ENCODE measurements around the gene LRIG3.
"Not testable (repeated sequence)": the region's sequence is repeated elsewhere in the genome, so short reads cannot be mapped to it uniquely, and the experiment has no call there.

Gene LRIG3

DNA sequence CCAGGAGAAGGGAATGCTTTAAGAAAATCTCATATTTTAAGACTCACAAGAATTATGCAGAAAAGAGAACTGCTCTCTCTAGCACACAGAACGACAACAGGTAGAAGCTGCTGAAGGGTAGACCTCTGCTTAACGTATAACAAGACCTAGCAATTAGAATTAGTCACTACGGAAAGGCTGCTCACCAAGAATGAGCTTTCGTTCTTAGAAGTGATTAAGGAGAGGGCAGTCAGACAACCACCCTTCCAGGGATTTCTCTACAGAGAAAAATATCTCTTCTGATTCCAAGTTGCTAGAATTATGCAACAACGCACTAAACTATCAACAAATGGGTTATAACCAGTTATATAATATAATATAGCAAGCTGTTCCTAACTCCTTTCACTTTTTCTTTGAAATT is 18.6 kb downstream of the LRIG3 start:
- DNase-seq, result no peak

DNA sequence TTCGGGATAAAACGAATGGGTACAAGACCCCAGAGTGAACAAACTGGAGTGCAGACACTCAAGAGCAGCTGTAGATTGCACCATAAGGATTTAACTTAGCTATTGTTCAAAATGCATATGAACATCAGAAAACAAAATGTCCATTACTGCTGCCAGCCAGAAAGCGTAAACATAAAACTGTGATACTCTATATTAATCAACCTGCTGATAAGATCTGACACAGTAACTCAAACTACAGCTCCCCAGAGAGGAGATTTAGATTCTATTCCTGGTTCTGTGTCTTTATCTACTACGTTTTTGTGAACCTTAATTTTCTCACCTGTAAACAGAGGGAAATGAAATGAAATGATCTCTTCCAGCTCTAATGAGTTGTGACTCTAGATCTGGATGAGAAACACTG is 22.3 kb downstream of the LRIG3 start:
- no peak for DNase-seq

DNA sequence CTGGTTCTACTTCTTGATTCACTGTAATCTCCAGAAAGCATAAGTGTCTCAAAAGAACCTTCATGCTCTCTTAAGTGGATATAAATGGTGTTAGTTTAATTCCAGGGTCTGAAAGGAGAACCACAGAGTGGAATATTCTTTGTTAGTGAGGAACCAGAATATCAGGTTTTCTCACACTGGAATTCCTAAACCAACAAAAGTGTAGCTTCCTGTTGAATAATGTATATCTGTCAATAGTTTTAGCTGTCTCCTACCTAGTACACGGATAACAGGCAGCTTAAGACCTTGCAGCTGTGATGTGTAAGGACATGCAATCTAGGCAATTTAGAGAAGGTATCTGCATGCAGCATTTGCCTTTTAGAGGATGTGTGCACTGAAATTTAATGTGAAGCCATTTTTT is 24.0 kb downstream of the LRIG3 start:
- no peak for DNase-seq

DNA sequence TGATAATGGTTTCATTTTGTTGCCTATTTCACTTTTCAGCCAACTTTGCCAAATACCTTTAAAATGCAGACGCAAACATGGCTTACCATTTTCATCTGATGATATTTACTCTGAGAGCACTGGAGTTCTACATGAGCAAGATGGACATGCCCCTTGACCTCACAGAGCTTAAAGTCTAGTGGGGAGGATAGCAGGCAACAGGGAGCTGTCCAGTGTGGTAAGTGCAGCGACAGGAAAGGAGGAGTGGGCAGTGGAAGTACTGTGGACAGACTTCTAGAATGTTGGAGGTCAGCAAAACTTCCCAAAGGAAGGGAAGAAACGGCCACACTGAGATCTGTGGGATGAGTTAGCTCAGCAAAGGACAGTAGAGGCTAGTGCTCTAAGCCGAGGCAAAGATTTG is 25.3 kb downstream of the LRIG3 start:
- no peak for DNase-seq

DNA sequence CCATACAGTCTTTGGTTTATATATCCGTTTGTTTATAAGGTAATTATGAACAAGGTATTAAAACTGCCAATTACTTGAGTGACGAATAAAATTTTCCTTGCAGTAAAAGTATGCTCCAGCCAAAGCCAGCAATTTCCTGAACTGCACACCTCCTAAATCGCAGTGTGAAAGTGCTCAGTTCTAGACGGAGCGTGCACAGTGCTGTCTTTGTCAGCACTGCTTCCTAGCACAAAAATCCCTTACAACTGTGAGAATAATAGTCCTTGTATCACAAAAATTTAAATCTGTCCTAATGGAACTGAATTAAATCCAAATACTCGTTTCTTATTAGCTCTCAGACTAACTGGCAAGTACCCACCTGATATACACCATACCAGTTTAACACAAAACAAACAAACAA is 26.3 kb downstream of the LRIG3 start:
- no peak for DNase-seq

DNA sequence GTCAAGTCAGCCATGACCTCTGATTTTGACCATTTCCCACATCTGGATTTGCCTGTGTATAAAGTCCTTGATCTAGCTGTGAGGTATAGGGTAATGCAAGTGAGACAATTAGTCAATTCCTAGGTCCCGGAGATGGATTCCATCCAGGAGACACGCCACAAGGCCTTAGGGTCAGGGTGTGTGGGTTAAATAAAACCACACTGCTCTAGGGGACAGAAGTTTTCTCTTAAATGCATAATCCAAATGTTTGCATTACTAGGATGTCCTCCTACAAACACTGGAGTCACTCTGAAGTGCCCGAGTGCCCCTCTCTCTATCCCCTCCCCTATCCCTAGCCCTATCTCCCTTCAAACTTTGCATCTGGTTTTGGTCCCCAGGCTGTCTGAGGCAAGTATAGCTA is 26.8 kb downstream of the LRIG3 start:
- DNase-seq, result no peak

DNA sequence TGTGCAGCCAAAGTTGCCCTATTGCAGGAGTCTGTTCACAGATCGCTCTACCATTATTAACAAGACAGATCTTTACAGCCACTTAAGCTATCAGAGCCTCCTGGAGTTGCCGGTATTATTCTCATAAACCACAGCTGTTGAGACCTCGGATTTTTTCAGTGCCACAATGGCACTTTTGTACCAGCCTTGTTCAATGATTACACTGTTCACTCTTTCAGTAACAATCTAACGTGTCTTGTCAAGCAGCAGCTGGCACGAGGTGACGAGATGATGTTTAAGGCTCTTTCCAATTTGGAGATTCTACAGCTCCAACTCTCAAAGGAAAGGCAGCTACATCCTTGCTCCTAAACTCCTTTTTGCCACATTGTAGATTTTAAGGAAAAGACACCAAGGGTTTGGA is 30.7 kb downstream of the LRIG3 start:
- DNase-seq, result no peak

DNA sequence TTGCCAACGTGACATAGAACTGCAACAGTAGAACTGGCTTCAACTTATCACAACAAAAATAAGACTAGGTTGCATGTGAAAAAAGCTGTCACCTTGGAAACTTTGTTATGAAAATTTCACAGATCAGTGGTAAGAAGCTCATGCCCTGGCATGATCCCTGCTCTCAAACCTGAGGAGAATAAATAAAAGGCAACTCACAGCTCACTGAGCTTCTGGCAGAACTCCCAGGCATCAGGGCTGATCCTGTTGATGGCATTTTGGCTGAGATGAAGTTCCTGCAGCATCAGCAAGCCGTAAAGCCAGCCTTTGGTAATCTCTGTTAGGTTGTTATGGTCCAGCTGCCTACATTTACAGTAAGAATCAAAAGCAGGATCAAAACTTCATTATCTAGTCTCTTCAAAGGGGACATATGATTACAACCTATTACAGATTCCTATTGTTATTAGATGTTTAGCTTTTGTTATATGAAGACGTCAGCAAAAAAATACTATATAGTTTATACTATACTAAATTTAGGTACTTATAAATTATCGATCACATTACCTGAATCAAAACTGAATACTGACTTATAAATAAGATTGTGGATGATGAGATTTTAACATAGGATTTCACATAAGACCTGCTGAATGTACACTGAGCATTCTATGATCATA is 32.0 kb downstream of the LRIG3 start:
- no peak for DNase-seq

DNA sequence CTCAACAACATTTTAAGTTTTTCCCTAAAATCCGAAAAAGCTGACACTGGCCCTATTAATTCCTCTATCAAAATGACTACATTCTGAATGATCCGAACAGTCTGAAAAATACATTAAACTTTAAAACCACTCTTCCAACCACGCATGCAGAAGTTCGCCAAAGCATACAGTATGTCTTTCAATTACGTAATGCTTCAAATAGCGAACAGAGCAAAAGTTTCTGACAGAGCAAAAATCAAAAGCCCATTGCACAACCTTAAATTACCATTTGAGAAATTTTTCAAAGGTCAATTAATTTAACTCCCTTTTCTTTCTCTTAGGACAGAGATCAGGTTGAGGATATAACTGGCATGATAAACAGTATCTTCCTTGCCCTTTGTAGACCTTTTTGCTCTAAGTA is 33.2 kb downstream of the LRIG3 start:
- no peak for DNase-seq

DNA sequence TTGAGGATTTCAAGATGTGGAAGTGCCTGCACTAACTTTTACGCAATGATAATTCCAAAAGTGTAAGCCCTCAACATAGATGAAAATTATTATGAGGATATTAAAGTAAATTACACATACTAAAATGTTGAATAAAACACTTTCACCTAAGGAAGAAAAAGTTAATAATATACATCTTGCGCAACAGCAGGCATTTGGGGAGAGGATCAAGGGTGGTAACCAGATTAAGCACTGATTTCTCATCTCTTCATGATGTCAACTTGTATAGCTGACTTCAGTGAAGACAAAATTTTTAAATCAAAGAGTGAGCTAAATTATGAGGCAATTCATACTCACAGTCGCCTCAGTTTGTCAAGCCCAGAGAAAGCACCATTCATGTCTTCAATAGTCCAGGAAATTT is 33.8 kb downstream of the LRIG3 start:
- no peak for DNase-seq

DNA sequence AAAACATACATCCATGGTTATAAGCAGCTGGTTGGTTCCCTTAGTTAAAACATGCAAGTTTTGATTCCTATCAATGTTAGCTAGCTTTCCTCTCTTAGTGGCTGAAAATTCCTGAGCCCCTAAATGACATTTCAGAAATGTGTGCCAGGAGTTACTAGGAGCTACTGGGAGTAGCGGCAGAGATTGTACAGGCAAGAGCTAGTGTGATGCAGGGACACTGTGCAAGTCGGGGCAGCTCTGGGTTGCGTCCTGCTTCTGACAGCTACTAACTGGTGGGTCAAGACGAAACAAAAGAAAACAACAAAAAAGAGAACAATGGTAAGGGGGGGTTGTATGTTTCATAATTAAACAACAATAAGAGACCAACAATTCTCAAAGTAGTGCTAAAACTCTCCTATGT is 35.4 kb downstream of the LRIG3 start:
- DNase-seq, result no peak

DNA sequence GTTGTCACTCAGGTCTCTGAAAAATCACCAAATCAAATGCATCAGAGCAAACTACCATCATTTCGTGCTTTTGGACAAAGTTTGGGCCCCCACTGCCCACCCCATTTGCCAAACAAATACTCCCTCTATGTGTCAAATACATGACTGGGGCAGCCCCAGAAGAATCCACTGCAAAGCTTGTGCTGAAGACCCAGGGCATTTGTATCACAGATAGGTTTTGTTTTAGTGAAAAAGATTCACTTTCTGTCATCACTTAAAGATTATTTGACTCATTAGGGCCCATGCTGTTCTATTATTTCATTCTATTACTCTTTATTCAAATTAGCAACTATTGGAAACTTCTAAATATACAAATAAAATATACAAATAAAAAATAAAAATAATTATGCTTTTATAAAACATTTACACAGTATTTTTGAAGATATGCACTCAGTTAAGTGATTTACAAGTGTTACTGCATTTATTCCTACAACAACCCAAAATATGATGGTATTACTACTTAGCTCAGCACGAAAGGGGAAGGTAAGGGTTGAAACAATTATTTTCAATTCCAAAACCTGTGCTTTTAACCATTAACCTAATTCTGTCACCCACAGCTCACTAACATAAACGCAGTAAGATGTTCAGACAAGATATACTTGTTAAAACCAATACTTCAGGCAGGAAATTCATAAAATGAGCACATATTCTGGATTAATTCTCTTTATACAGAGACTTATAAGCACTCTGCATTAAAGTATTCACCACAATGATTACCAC is 36.5 kb downstream of the LRIG3 start:
- DNase-seq, result no peak

DNA sequence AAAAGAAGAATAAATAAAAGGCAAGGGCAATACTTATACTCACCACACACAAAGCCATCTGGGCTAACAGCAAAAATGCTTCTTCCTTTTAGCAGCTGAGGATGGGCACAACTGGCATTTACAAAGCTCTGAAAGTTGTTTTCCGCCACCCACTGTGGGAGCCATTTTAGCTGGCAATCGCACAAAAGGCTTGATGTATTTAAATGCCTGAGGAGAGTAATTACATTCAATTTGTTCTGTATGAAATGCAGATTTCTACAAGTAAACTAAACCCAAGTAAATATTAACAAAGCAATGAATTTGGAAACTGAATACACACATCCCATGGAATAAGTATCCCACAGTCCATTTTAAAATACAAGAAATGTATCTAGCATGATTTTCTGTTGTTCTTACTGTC is 37.5 kb downstream of the LRIG3 start:
- DNase-seq, result no peak

DNA sequence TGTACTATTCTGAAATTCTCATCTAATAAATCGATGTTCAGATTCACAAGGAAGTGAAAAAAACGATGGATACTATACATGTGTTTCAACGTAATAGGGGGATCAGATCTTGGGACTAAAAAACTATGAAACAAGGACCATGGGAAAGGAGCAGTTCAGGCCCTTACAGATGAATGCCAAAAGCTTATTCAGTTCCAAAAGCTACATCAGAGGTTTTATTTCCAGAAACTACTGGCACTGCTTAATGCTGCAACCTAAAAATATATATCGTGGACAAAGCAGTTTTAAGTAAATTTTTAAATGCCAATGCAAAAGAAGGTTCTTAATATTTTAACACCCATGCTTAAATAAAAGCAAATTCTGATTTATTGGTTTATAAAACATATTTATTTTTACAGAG is 38.5 kb downstream of the LRIG3 start:
- DNase-seq, result no peak

DNA sequence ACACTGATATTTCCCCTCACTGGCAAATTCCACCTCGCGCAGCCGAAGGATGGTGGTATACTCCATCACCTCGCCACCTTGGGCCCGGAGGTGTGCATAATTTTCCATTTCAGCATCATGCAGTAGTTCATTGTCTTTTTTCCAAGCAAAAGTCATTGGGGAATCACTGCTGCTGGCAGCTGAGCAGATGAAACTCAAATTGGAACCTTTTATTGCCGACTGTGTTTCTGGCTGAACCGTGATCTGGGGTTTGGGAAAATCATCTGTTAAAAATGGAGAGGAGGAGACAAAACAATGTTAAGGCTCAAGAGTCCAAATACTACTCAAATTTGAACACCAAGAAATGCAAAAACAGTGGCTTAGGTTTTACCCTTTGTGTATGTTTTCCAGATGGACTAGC is 39.7 kb downstream of the LRIG3 start:
- no peak for DNase-seq

DNA sequence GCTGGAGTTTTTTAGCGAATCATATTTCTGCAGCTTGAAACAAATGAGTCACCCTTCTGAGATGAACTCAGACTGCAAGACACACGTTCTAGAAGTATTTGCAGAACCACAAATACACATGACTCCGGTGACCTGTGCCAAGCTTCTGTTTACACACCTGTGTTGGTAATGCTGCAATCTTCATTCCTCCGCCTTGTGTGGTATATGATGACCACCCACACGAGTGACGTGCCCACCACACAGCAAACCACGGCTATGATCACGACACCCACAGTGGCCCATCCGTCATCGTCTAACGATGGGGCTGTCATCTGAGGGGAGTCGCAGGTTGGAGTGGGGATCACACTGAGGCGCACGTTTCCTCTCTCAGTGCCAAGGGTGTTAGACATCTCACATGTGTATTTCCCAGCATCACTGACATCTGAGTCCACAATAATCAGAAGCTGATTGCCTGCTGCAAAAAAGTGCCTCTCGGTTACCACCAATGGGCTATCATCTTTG is 43.0 kb downstream of the LRIG3 start:
- no peak for DNase-seq

DNA sequence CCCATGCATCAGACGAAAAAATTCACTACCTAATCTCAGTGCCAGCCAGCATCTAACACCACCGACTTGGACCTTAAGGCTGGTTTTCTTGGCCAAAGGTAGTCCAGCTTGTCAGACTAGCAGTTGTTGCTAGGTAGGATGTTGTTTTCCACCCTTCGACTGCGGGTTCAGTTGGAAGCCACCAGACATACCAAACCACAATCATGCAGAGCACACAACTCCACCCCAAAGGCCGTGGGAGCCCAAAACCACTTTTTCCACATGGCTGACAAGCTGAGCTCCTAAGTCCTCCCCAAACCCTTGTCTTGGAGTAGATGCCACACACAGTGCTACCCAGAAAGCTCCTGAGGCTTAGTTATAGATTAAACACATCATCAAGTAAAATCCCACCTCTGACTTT is 46.8 kb downstream of the LRIG3 start:
- DNase-seq, result no peak

DNA sequence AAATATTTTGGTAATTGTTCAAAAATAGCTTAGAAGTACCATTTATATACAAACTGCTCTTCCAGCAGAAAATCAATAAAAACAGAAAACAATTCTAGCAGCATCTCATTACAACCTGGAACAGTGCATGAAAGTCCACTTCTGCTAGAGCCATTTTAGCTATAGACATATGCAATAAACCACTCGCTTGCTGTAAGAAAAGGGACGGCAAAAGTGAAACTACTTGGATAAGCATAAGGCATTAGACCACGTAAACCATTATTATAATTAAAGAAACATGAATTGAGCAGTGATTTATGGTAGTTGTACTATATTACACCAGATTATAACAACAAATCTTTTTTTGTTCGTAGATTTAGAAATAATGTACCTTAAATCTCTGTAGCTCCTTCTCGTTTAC is 48.7 kb downstream of the LRIG3 start:
- no peak for DNase-seq

DNA sequence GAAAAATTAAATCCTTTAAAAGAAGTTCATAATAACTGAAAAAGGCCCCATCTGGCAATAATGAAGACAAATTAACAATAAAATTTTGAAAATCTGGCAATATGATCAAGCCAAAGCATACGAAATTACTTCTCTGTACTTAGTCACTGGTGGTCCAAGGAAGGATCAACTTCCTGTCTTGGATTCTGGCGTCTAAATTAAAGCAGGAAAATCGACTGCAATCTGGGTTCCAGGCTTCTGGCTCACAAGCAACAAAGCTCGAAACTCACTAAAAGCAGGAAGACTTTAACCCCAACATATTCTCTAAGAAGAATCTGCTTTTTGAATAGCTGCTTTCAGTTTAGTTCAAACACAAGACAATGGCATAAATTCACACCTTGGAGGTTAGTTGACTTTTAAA is 49.7 kb downstream of the LRIG3 start:
- no peak for DNase-seq

DNA sequence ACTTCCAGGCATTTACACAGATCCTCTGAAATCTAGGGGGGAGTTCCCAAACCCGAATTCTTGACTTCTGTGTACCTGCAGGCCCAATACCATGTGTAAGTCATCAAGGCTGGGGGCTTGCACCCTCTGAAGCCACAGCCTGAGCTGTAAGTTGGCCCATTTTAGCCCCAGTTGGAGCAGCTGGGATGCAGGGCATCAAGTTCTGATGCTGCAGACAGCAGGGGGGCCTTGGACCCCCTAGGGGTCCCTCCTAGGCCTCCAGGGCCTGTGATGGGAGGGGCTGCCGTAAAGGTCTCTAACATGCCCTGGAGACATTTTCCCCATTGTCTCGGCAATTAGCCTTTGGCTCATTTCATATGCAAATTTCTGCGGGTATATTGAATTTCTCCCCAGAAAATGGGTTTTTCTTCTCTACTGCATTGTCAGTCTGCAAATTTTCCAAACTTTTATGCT is 59.5 kb downstream of the LRIG3 start:
- DNase-seq, result no peak

DNA sequence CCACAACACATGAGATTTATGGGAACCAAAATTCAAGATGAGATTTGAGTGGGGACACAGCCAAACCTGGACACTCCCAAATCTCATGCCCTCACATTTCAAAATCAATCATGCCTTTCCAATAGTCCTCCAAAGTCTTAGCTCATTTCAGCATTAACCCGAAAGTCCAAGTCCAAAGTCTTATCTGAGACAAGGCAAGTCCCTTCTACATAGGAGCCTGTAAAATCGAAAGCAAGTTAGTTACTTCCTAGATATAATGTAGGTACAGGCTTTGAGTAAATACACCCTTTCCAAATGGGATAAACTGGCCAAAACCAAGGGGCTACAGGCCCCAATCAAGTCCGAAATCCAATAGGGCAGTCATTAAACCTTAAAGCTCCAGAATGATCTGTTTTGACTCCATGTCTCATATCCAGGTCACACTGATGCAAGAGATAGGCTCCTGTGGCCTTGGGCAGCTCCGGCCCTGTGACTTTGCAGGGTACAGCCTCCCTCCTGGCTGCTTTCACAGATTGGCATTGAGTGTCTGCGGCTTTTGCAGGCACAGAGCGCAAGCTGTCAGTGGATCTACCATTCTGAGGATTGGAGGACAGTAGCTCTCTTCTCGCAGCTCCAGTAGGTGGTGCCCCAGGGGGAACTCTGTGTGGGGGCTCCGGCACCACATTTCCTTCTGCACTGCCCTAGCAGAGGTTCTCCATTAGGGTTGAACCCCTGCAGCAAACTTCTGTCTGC is 60.1 kb downstream of the LRIG3 start:
- no peak for DNase-seq

DNA sequence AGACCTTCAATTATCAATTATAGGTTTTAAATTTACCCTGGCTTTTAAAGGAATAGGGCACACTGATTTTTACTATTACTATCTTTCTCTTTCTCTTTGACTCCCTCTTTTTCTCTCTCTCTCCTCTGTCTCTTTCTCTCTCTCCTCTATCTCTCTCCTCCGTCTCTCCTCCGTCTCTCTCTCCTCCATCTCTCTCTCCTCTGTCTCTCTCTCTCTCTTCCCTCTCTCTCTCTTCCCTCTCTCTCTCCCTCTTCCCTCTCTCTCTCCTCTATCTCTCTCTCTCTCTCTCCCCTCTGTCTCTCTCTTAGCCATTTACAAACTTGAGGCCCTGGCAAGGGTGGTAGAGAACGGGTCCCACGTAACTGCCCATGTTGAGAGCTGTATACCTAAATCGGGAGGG is 62.3 kb downstream of the LRIG3 start:
- DNase-seq, result no peak

DNA sequence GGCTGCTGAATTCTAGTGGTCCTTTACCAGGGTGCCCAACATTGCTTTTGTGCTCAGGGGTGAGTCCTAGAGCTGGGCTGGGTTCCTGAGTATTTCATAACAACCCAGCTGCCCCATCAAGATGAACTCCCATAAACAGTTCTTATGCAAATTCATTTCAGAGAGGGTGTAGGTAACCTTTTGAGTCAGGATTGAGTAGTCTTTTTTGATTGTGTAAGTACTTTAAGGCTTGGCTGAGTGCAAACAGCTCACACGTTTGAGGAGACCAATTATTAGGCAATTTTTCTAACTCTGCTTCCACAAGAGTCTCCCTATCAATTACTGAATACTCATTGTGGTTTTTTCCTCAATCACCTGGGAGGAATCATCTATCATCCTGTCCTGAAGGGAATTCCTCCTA is 63.1 kb downstream of the LRIG3 start:
- DNase-seq, result not testable (repeated sequence)

DNA sequence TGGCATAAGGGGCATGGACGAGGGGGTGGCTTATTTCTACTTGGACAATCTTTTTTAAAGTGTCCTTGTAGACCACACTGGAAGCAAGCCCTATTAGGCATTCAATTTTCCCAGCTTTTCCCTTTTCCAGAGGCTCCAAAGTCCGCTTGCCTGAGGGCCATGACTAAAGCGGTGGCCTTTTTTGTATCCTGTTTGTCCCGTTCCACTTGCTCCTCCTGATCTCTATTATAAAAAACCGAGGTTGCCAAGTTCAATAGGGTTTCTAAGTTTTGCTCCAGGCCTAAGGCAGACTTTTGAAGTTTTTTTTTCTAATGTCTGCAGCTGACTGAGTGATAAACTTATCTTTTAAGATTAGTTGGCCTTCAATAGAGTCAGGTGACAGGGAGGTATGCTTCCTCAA is 64.7 kb downstream of the LRIG3 start:
- DNase-seq, result not testable (repeated sequence)

Measured in cerebellar nuclear complex (tissue), 1 donor.